SU-DHL-6 (cell line): ENCODE measurements around the gene ST6GAL1.
A peak's percentile ranks its signal among the peaks of the same experiment; 100 is the strongest.

ENCODE experiments used
- H2AFZ ChIP-seq: fragments of 200-600 bp; sonication (generic); 2 replicates; pipeline ENCODE4 v1.6.1; 2014; ENCODE audit warnings: low read depth, mild to moderate bottlenecking, moderate library complexity, mixed read lengths, antibody characterized with exemption, low read length; ENCODE audit not compliant: severe bottlenecking
- H3F3A ChIP-seq: fragments of 200-600 bp; shearing (Covaris generic); 2 replicates; pipeline ENCODE4 v1.6.0; 2016; ENCODE audit warnings: antibody characterized with exemption, mild to moderate bottlenecking; ENCODE audit not compliant: insufficient read depth
- H3K27ac ChIP-seq: fragments of 200-600 bp; sonication (generic); 2 replicates; pipeline ENCODE4 v1.5.1; 2016; ENCODE audit warnings: low read depth, mild to moderate bottlenecking, low read length, moderate library complexity, mixed read lengths
- H3K27me3 ChIP-seq: fragments of 200-600 bp; sonication (generic), shearing (Covaris generic); 2 replicates; pipeline ENCODE4 v1.6.0; 2014; ENCODE audit warnings: mild to moderate bottlenecking, low read length
- H3K36me3 ChIP-seq: fragments of 200-600 bp; sonication (generic); 2 replicates; pipeline ENCODE4 v1.6.1; 2014; ENCODE audit warnings: mild to moderate bottlenecking, low read length, mixed read lengths
- H3K4me2 ChIP-seq: fragments of 300-600, 200-600 bp; shearing (Covaris generic), sonication (generic); 2 replicates; pipeline ENCODE4 v1.6.0; 2014; ENCODE audit warnings: low read length, low read depth, mild to moderate bottlenecking; ENCODE audit not compliant: poor library complexity, severe bottlenecking
- H3K4me3 ChIP-seq: fragments of 200-600 bp; sonication (generic); 2 replicates; pipeline ENCODE4 v1.5.1; 2014; ENCODE audit warnings: antibody characterized with exemption, low read length, mild to moderate bottlenecking, mixed read lengths; ENCODE audit not compliant: insufficient read depth, poor library complexity, severe bottlenecking
- H3K79me2 ChIP-seq: fragments of 200-600 bp; sonication (generic); 2 replicates; pipeline ENCODE4 v1.6.1; 2014; ENCODE audit warnings: mild to moderate bottlenecking, low read length, moderate library complexity; ENCODE audit not compliant: insufficient read depth
- H3K9ac ChIP-seq: fragments of 200-600 bp; sonication (generic); 2 replicates; pipeline ENCODE4 v1.7.0; 2014; ENCODE audit warnings: mild to moderate bottlenecking, low read length
- H3K9me2 ChIP-seq: fragments of 200-600 bp; sonication (generic); replicated peaks from 2 replicates; pipeline ENCODE4 v1.6.1; 2014; ENCODE audit warnings: low read length; ENCODE audit not compliant: insufficient read depth
- H3K9me3 ChIP-seq: fragments of 200-600 bp; sonication (generic); 2 replicates; pipeline ENCODE4 v1.6.1; 2014; ENCODE audit warnings: low read length, mixed read lengths; ENCODE audit not compliant: insufficient read depth
- H4K20me1 ChIP-seq: fragments of 200-600 bp; sonication (generic); 2 replicates; pipeline ENCODE4 v1.6.1; 2014; ENCODE audit warnings: low read depth, mild to moderate bottlenecking, antibody characterized with exemption, low read length, moderate library complexity, mixed read lengths
- EZH2phosphoT487 ChIP-seq: fragments of 200-600 bp; sonication (generic), shearing (Covaris generic); conservative IDR thresholded peaks from 2 replicates; pipeline ENCODE4 v1.6.1; 2018; ENCODE audit warnings: mild to moderate bottlenecking, antibody characterized with exemption, low read length, moderate library complexity, mixed read lengths
- TF ChIP-seq, protein P1 (sequence below): fragments of 200-600 bp; sonication (generic); IDR thresholded peaks from one replicate; pipeline ENCODE4 v1.5.1; 2017; ENCODE audit warnings: antibody characterized with exemption, mild to moderate bottlenecking, low read length, moderate library complexity; ENCODE audit not compliant: insufficient read depth, poor library complexity, severe bottlenecking

ST6GAL1 gene

DNA sequence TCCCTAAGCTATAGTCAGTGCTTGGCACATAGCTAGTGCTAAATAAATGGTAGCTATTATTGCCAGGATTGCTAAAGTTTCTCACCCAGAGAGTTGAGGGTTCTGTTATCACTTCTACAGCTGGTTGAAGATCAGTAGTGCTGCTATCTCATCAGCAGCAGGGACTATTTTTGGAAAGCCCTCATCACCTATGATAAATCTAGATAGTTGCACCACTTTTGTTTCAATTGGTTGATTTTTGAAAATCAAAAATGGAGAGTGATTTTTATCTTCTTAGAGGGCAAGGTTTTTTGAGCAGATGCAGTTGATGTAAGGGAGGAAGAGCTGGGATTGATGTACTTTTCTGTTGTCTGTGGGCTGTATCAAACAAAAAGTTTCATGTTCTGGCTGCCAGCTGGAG lies 101.6 kb downstream of the ST6GAL1 start:
- TF ChIP-seq, protein P1, sequence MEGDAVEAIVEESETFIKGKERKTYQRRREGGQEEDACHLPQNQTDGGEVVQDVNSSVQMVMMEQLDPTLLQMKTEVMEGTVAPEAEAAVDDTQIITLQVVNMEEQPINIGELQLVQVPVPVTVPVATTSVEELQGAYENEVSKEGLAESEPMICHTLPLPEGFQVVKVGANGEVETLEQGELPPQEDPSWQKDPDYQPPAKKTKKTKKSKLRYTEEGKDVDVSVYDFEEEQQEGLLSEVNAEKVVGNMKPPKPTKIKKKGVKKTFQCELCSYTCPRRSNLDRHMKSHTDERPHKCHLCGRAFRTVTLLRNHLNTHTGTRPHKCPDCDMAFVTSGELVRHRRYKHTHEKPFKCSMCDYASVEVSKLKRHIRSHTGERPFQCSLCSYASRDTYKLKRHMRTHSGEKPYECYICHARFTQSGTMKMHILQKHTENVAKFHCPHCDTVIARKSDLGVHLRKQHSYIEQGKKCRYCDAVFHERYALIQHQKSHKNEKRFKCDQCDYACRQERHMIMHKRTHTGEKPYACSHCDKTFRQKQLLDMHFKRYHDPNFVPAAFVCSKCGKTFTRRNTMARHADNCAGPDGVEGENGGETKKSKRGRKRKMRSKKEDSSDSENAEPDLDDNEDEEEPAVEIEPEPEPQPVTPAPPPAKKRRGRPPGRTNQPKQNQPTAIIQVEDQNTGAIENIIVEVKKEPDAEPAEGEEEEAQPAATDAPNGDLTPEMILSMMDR, result no peak
- TF ChIP-seq EZH2phosphoT487, result no peak
- Histone ChIP-seq H3K4me2 (peak overlapping the region; percentile 95), H2AFZ (no peak overlapping the region), H3F3A (peaks cover 96% of the 10 kb centered on the region), H3K27me3 (no peaks in the 10 kb centered on the region), H3K4me3 (no peak overlapping the region), H3K27ac (peak overlapping the region; percentile 100), H3K36me3 (peaks cover 58% of the 10 kb centered on the region), H3K9me2 (no peaks in the 10 kb centered on the region), H3K9me3 (no peaks in the 10 kb centered on the region), H3K9ac (peak overlapping the region; percentile 26; the same call in 1 of the 2 replicates), H4K20me1 (peaks cover 21% of the 10 kb centered on the region), H3K79me2 (peaks cover 100% of the 10 kb centered on the region)

DNA sequence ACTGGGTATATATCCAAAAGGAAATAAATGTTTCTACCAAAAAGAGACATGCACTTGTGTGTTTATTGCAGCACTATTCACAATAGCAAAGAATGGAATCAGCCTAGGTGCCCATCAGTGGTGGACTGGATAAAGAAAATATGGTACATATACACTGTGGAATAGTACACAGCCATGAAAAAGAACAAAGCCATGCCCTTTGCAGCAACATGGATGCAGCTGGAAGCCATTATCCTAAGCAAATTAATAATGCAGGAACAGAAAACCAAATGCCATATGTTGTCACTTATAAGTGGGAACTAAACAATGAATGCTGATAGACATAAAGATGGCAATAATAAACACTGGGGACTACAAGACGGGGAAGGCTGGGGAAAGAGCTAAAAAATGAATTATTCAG lies 106.1 kb downstream of the ST6GAL1 start:
- no peak overlapping the region for H3K9ac ChIP-seq
- no peaks in the 10 kb centered on the region for H3K9me3 ChIP-seq
- no peak overlapping the region for H3K4me2 ChIP-seq
- peaks cover 76% of the 10 kb centered on the region for H3K36me3 ChIP-seq
- peaks cover 85% of the 10 kb centered on the region for H3F3A ChIP-seq
- peaks cover 100% of the 10 kb centered on the region for H3K79me2 ChIP-seq
- H2AFZ ChIP-seq, result no peak overlapping the region
- H3K4me3 ChIP-seq, result no peak overlapping the region
- H3K27ac ChIP-seq, result peak overlapping the region; percentile 8; the same call in 1 of the 2 replicates
- no peak for TF ChIP-seq EZH2phosphoT487
- TF ChIP-seq, protein P1, result no peak
- H4K20me1 ChIP-seq, result peaks cover 34% of the 10 kb centered on the region
- no peaks in the 10 kb centered on the region for H3K27me3 ChIP-seq
- no peaks in the 10 kb centered on the region for H3K9me2 ChIP-seq

DNA sequence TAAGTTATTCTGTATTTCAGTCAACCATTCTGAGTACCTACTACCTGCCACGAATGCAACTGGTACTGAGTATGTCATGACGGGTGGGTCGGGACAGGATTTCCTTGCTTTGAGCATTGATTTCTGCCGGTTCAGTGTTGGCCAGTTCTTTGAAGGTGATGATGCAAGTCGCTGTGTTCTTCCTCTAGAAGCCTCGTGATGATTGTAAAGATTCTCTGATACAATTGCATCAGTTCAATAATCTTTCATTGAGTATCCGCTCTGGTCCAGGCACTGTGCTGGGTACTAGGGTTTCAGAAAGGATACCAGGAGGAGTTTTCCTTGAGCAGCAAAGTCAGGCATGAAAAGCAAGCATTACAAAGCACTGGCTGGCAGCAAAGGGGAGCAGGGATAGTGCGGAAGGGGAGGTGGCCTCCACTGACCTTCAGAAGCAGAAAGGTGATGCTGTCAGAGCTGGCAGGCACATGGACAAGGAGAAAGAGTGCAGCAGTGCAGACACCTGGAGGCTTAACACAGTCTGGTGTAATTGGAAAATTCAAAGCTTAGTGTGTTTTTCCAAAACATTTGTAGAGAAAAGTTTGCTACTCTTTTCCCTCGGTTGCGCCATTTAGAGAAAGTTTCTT lies 108.9 kb downstream of the ST6GAL1 start:
- Histone ChIP-seq H3K27ac (peak overlapping the region; percentile 65), H3F3A (peaks cover 83% of the 10 kb centered on the region), H3K79me2 (peaks cover 98% of the 10 kb centered on the region), H3K9ac (no peak overlapping the region), H3K4me2 (no peak overlapping the region), H3K9me2 (no peaks in the 10 kb centered on the region), H2AFZ (no peak overlapping the region), H4K20me1 (peaks cover 44% of the 10 kb centered on the region), H3K27me3 (no peaks in the 10 kb centered on the region), H3K4me3 (no peak overlapping the region), H3K9me3 (no peaks in the 10 kb centered on the region), H3K36me3 (peaks cover 77% of the 10 kb centered on the region)
- TF ChIP-seq, protein P1, result no peak
- no peak for TF ChIP-seq EZH2phosphoT487
